GM18868 (cell line): Measurements from ENCODE around the gene PRR18.

Experiments
- ATAC-seq: cut with Tn5 transposase; IDR thresholded peaks from one replicate; pipeline ENCODE4 v1.9.1; 2021; ENCODE audit warnings: mild to moderate bottlenecking, moderate library complexity; ENCODE audit not compliant: unreplicated experiment

PRR18 gene

GRCh38 chr6:166334878-166335277, 26.7 kb upstream of the PRR18 start:
- ATAC-seq, result no peak

- peak; percentile 66 for ATAC-seq
Observed at GRCh38 chr6:166333172-166333995, 25.2 kb upstream of the PRR18 start.

GRCh38 chr6:166331503-166332415, 23.6 kb upstream of the PRR18 start:
- no peak for ATAC-seq

DNA sequence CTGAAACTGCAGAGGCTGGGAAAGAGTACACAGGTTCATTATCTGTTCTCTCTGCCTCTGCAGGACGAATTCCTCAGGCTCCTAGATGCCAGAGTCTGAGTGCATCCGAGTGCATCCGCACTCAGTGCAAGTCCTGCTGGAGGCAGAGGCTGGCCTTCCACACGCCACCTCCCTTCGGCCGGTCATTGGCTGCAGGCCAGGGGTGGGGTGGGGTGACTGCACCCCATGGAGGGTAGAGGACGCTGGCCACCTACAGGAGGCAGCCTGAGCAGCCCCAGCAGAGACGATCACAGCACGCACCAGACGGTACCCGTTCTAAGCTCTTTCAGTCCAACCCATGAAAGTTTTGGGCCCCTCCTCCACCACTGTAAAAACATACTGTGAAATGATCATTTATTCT, 22.4 kb upstream of the PRR18 start:
- ATAC-seq, result no peak

DNA sequence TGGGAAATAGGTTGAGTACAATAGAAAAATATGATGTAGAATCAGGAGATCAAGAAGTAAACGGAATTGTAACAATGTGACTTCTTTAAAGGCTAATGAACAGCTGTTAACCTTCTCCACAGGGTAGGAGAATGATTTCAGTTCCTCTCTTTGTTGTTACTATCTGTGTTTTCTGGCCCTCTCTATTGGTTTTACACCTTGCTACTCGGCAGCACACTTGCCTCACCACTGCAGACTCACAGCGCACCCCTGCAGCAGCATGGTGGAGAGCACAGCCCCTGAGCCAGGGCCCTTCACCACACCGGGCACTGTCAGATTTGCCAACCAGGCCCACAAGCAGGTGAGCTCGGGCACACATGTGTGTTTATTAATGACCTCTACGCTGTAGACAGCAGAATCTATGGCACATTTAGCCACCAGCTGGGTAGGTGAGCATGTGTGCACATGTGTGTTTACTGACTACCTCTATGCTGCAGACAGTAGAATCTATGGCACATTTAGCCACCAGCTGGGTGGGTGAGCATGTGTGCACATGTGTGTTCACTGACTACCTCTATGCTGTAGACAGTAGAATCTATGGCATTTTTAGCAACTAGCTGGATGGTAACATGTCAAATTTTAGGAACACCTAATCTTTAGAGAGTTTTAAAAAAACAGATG, 17.3 kb upstream of the PRR18 start:
- ATAC-seq, result peak; percentile 92

DNA sequence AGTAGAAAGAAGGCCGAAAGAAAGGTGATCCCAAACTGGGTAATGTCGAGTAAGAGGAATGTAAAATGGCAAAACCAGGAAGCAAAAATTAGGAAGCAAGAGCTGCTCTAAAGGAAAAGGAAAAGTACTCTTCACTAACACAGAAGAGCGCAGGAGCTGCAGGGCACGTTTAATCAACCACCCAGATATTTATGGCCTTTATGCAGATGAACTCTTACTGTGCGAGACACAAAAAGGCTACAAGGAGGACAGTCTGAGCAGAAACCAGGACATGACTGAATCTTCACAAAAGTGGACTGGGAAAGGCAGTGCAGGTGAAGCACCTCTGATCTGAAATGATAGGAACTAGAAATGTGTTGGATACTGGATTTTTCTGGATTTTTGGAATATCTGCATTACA, 15.2 kb upstream of the PRR18 start:
- no peak for ATAC-seq

DNA sequence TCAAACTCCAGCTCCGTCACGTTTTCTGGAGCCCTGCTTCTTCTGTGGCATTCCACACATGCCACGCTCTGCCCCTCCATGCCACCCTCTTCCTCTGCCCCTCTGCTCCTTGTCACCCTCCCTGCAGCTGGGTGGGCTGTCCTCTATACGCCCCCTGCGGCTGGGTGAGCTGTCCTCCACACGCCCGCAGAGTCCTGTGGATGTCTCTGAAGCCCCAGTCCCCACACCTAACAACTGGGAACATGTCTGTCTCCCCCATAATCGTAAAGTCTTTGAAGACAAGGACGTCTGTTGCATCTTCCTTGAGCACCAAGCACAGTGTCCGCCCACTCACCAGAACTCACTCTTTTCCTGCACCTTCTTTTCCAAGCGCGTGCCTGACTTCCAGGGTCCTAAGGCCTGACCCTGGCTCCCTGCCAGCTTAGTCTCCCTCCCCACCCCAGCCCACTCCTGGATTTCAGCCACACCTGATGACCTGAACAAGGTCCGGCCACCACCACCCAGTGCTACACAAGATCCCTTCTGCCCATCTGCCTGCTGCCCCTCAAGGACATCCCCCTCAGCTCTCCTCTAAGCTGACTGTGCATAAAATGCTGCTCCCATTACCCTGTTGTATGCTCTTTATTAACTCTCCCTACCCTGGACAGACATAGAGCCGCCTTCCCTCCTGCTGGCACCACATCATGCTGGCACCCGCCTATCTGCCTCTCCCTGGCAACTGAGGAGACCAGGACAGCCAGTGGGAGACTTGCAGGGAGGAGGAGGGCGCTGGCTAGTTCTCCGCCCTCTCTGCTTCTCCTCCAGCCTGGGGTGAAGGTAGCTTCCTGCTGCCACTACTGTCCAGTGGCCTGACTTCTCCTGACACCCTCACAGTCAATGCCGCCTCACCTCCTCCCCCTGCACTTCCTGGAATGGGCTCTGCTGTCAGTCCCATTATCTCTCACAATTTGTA, 10.7 kb upstream of the PRR18 start:
- no peak for ATAC-seq

GRCh38 chr6:166318227-166318626, 10.0 kb upstream of the PRR18 start:
- ATAC-seq, result no peak

GRCh38 chr6:166317261-166318212, 9.3 kb upstream of the PRR18 start:
- no peak for ATAC-seq

DNA sequence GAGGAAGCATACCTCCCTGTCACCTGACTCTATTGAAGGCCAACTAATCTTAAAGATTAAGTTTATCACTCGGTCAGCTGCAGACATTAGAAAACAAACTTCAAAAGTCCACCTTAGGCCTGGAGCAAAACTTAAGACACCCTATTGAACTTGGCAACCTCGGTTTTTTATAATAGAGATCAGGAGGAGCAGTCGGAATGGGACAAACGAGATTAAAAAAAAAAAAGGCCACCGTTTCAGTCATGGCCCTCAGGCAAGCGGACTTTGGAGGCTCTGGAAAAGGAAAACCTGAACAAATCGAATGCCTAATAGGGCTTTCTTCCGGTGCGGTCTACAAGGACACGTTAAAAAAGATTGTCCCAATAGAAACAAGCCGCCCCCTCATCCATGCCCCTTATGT, 7.2 kb upstream of the PRR18 start:
- ATAC-seq, result no peak

- ATAC-seq, result no peak
Observed at GRCh38 chr6:166314454-166314853, 6.3 kb upstream of the PRR18 start.

- peak; percentile 68 for ATAC-seq
Observed at GRCh38 chr6:166313255-166314070, 5.3 kb upstream of the PRR18 start.

DNA sequence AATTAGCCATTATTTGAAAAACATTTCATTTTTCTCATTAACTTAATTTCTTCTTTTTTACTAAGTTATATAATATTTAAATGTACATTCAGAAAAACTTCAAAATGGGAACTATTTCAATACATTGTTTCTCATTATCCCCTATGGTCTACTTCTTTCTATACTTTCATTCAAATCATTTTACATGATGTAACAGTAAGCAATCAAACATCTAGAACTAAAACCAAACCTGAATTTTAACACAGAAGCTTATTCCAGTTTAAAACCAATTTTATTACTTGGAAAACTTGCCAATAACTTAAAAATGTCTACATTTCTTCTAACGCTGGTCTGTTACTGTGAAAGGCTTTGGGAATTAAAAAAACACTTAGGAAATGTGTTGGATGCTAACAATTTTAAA, 4.6 kb upstream of the PRR18 start:
- ATAC-seq, result no peak

DNA sequence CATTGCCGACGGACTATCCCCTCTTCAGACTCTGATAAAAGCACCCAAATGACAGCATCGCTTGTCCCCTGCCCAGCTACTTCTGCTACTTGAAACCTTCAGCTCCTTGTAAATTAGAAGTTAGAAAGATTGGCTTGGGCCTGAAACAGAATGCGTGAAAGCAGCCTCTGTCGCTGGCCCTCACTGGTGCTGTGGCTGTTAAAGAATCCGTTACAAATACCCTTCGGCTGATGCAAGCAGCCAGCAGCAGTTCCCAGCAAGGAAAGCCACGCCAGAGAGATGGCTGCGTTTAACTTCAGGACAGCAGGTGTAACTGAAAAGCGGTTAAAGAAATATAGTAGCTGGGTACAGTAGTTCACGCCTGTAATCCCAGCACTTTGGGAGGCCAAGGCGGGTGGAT, 2.4 kb upstream of the PRR18 start:
- ATAC-seq, result no peak

DNA sequence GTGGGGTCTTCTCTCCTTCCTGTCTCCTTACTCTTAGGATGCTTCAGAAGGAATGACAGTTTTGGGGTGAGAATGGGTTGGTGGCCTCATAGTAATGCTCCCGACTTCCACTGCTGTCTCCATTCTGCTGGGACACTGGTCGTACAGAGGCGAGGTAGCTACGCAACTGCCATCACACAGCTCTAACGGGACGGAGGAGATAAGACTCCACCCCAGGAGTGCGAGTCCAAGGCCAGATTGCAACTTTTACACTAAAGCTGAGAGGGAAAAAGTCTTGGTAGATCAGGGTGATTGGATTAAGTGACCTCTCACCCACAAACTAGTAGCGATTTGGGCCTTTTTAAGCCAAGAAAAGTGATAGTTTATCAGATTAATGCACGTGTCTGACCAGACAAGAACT, 1.8 kb upstream of the PRR18 start:
- ATAC-seq, result no peak

- no peak for ATAC-seq
Observed at GRCh38 chr6:166308769-166309589, 787 bp upstream of the PRR18 start.
